ENCODE data around the gene TNIP2. TPM values are rescaled to one million over a fixed set of nuclear protein-coding genes. Genes with fewer than 3 reads are reported as not detected.
A peak's percentile ranks its signal among the peaks of the same experiment; 100 is the strongest.
"Not testable (repeated sequence)": the region's sequence is repeated elsewhere in the genome, so short reads cannot be mapped to it uniquely, and the experiment has no call there.

TNIP2 gene
- total RNA-seq, 2 donors from 2014 or later = 72.3 to 85.8 TPM

- Mint-ChIP-seq H3K4me3 (no peak overlapping the region), H3K27ac (no peak overlapping the region), H3K27me3 (ENCODE audit: low read depth) (no peaks in the 10 kb centered on the region), H3K4me1 (ENCODE audit: low read depth) (peaks cover 22% of the 10 kb centered on the region), H3K36me3 (ENCODE audit: insufficient read depth in 2 of 2) (peaks cover 11 to 27% of the 10 kb centered on the region in 2 donors), H3K9me3 (peaks cover 0 to 3% of the 10 kb centered on the region in 2 donors)
- DNase-seq (no peak), ATAC-seq (replicated peaks in 1 of 2) (no peak)
Measured at GRCh38 chr4:2741626-2742025, 14.5 kb downstream of the TNIP2 start.

DNA sequence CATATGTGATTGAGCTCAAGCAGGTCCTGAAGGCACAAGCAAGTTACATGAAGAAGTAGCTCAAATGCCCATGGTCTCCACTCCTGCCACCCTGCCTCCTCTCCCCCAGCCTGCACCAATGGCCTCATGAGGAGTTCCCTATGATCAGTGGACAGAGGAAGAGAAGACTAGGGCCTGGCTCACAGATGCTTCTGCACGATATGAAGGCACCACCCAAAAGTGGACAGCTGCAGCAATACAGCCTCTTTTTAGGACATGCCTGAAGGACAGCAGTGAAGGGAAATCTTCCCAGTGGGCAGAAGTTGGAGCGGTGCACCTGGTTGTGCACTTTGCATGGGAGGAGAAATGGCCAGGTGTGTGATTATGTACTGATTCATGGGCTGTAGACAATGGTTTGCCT is 17.8 kb downstream of the TNIP2 start:
- not testable (repeated sequence) for DNase-seq; H3K4me1 Mint-ChIP-seq (ENCODE audit: low read depth); ATAC-seq (replicated peaks in 1 of 2); H3K9me3 Mint-ChIP-seq; H3K27me3 Mint-ChIP-seq (ENCODE audit: low read depth); H3K4me3 Mint-ChIP-seq
- peak overlapping the region; percentile 38 for H3K27ac Mint-ChIP-seq
- H3K36me3 Mint-ChIP-seq (ENCODE audit: insufficient read depth in 2 of 2) = peaks cover 10 to 30% of the 10 kb centered on the region in 2 donors

- DNase-seq (no peak), ATAC-seq (replicated peaks in 1 of 2) (no peak)
- Mint-ChIP-seq H3K27me3 (ENCODE audit: low read depth) (no peaks in the 10 kb centered on the region), H3K9me3 (peaks cover 3 to 5% of the 10 kb centered on the region in 2 donors), H3K4me1 (ENCODE audit: low read depth) (no peaks in the 10 kb centered on the region), H3K36me3 (ENCODE audit: insufficient read depth in 2 of 2) (peaks cover 14 to 30% of the 10 kb centered on the region in 2 donors), H3K4me3 (no peak overlapping the region), H3K27ac (no peak overlapping the region)
Measured at GRCh38 chr4:2735869-2736268, 20.3 kb downstream of the TNIP2 start.

- Mint-ChIP-seq H3K27ac (no peak overlapping the region), H3K9me3 (peaks cover 3 to 5% of the 10 kb centered on the region in 2 donors), H3K27me3 (ENCODE audit: low read depth) (no peaks in the 10 kb centered on the region), H3K36me3 (ENCODE audit: insufficient read depth in 2 of 2) (peaks cover 13 to 30% of the 10 kb centered on the region in 2 donors), H3K4me1 (ENCODE audit: low read depth) (no peaks in the 10 kb centered on the region), H3K4me3 (no peak overlapping the region)
- DNase-seq = no peak
- no peak for ATAC-seq (replicated peaks in 1 of 2)
Measured at GRCh38 chr4:2734612-2735011, 21.5 kb downstream of the TNIP2 start.

GRCh38 chr4:2733844-2734574 is 22.1 kb downstream of the TNIP2 start:
- Mint-ChIP-seq H3K4me3 (no peak overlapping the region), H3K27ac (peak overlapping the region; percentile 26), H3K27me3 (ENCODE audit: low read depth) (no peaks in the 10 kb centered on the region), H3K36me3 (ENCODE audit: insufficient read depth in 2 of 2) (peaks cover 15 to 30% of the 10 kb centered on the region in 2 donors), H3K9me3 (peaks cover 3 to 5% of the 10 kb centered on the region in 2 donors), H3K4me1 (ENCODE audit: low read depth) (no peaks in the 10 kb centered on the region)
- DNase-seq (no peak), ATAC-seq (replicated peaks in 1 of 2) (no peak)

DNA sequence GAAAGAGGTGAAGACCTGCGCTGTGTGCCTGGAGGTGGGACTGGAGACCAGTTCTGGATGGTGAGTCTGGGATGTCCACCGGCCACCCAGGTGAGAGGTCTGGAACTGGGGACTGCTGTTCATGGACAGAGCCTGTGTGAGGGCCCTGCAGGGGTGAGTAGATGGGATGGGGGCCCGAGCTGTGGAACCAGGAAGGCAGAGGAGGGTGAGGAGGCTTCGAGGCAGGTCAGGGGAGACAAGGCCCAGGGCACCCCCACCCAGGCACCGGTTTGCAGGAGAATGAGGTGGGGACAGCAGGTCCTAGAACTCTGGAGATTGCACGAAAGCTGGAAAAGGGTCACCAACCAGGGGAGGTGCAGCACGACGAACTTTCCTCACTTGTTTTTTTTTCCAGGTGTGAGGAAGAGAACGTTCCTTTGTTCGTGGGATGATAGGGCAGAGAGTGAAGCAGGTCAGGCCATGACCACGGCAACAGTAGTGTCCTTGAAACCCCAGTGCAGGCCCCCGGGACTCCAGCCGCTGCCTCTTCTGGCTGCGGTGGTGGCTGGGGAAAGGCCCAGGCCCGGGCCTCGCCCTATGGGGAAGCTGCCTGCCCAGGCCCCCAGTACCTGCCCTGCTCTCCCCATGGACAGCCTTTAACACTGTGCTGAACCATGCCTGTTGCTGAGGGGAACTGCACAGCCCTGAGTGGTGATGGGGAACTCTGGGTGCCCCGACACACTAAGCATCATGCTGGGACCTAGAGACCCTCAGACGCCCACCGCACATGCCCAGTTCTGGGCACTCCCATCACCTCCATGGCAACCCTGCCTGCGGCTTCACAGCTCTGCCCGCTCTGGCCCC is 22.9 kb downstream of the TNIP2 start:
- ATAC-seq (replicated peaks in 1 of 2) (peak in 1 of 2 donors; percentile 27), DNase-seq (no peak)
- Mint-ChIP-seq H3K27ac (peak overlapping the region; percentile 26), H3K9me3 (peaks cover 2 to 3% of the 10 kb centered on the region in 2 donors), H3K36me3 (ENCODE audit: insufficient read depth in 2 of 2) (peaks cover 15 to 30% of the 10 kb centered on the region in 2 donors), H3K27me3 (ENCODE audit: low read depth) (no peaks in the 10 kb centered on the region), H3K4me1 (ENCODE audit: low read depth) (no peaks in the 10 kb centered on the region), H3K4me3 (no peak overlapping the region)

DNA sequence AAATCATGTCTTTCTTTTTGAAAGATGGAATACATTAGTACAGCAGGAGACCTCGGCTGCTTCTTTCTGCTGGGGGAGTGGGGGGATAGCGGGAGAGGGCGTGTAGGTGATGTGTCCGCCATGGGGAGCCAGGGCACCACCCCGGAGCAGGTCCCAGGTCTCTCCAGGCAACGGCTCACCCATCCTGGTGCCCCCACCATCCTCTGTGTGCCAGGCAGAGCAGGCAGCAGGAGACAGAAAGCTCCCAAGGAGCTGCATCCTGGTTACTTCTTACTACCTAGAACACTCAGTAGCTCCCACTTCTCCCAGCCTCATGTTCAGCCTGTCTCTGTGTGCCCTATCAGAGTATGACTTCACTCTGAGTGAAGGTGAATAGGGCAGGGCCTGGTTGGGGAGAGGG is 23.6 kb downstream of the TNIP2 start:
- ATAC-seq (replicated peaks in 1 of 2) = peak in 1 of 2 donors; percentile 22
- peaks cover 2 to 3% of the 10 kb centered on the region in 2 donors for H3K9me3 Mint-ChIP-seq
- no peak for DNase-seq
- H3K4me3 Mint-ChIP-seq = no peak overlapping the region
- H3K4me1 Mint-ChIP-seq (ENCODE audit: low read depth) = no peaks in the 10 kb centered on the region
- peaks cover 15 to 30% of the 10 kb centered on the region in 2 donors for H3K36me3 Mint-ChIP-seq (ENCODE audit: insufficient read depth in 2 of 2)
- no peak overlapping the region for H3K27ac Mint-ChIP-seq
- H3K27me3 Mint-ChIP-seq (ENCODE audit: low read depth) = no peaks in the 10 kb centered on the region

DNA sequence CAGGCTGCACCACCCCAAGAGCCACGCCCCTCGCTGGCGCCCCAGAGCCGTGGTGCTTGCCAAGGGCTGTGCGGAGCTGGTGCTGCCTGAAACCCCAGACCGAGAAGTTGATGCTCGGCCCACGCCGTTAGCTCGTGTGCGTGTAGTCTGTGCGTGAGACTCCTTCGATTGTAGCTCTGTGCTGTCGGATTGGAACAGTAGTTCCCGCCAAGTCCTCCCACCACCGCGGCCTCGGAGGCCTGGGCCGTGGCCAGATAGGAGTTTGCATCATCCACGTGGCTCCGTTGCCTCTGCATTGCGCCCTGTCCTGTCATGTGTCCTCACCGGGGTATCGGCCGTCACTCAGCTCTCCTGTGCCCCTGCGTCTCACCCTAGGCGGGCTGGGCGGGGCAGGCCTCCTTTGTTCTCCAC is 24.2 kb downstream of the TNIP2 start:
- DNase-seq (no peak), ATAC-seq (replicated peaks in 1 of 2) (no peak)
- Mint-ChIP-seq H3K4me3 (no peak overlapping the region), H3K9me3 (peaks cover 2 to 3% of the 10 kb centered on the region in 2 donors), H3K4me1 (ENCODE audit: low read depth) (no peaks in the 10 kb centered on the region), H3K27me3 (ENCODE audit: low read depth) (no peaks in the 10 kb centered on the region), H3K27ac (no peak overlapping the region), H3K36me3 (ENCODE audit: insufficient read depth in 2 of 2) (peaks cover 15 to 30% of the 10 kb centered on the region in 2 donors)

- H3K27ac Mint-ChIP-seq = no peak overlapping the region
- H3K4me3 Mint-ChIP-seq = no peak overlapping the region
- H3K27me3 Mint-ChIP-seq (ENCODE audit: low read depth) = no peaks in the 10 kb centered on the region
- H3K9me3 Mint-ChIP-seq = peaks cover 0 to under 1% of the 10 kb centered on the region in 2 donors
- no peak for DNase-seq
- H3K36me3 Mint-ChIP-seq (ENCODE audit: insufficient read depth in 2 of 2) = peaks cover 10 to 16% of the 10 kb centered on the region in 2 donors
- H3K4me1 Mint-ChIP-seq (ENCODE audit: low read depth) = peaks cover under 1% of the 10 kb centered on the region
- no peak for ATAC-seq (replicated peaks in 1 of 2)
Measured at GRCh38 chr4:2729533-2729875, 26.6 kb downstream of the TNIP2 start.

DNA sequence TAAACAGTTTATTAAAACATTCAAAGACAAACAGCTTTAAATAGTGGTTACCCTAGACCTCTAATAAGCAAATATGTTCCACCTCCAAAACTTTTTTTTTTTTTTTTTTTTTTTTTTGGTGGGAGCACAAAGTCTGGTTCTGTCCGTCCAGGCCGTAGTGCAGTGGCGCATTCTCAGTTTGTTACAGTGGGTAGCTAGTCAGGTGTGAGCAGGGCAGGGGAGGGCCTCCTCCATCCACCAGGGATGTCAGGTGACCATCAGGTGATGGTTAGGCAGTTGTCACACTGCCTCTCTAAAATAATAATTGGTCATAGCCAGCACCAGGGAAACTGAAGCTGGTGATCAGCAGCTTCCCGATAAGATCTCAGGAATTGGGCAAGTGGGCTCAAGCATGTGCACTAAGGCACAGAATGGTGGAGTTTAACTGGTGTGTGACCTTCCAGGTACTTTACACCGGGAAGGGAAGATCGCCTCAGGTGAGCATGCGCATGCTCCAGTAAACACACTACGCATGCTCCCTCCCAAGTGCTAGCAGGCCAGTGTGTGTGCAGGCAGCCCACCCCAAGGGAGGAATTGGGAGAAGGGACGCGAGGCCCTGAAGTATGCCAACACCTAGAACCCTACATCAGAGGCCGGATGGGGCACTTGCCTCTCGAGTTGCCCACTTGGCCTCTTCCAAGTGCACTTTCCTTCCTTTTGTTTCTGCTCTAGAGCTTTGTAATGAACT is 27.2 kb downstream of the TNIP2 start:
- no peaks in the 10 kb centered on the region for H3K9me3 Mint-ChIP-seq
- peaks cover 6% of the 10 kb centered on the region for H3K4me1 Mint-ChIP-seq (ENCODE audit: low read depth)
- peaks cover 8 to 13% of the 10 kb centered on the region in 2 donors for H3K36me3 Mint-ChIP-seq (ENCODE audit: insufficient read depth in 2 of 2)
- H3K27ac Mint-ChIP-seq = no peak overlapping the region
- no peak overlapping the region for H3K4me3 Mint-ChIP-seq
- DNase-seq (no peak), ATAC-seq (replicated peaks in 1 of 2) (no peak)
- H3K27me3 Mint-ChIP-seq (ENCODE audit: low read depth) = no peaks in the 10 kb centered on the region

- DNase-seq = no peak
- no peak for ATAC-seq (replicated peaks in 1 of 2)
- Mint-ChIP-seq H3K4me3 (no peak overlapping the region), H3K27me3 (ENCODE audit: low read depth) (no peaks in the 10 kb centered on the region), H3K36me3 (ENCODE audit: insufficient read depth in 2 of 2) (peaks cover 8 to 11% of the 10 kb centered on the region in 2 donors), H3K27ac (no peak overlapping the region), H3K9me3 (no peaks in the 10 kb centered on the region), H3K4me1 (ENCODE audit: low read depth) (peaks cover 11% of the 10 kb centered on the region)
Measured at GRCh38 chr4:2728221-2728620, 27.9 kb downstream of the TNIP2 start.

DNA sequence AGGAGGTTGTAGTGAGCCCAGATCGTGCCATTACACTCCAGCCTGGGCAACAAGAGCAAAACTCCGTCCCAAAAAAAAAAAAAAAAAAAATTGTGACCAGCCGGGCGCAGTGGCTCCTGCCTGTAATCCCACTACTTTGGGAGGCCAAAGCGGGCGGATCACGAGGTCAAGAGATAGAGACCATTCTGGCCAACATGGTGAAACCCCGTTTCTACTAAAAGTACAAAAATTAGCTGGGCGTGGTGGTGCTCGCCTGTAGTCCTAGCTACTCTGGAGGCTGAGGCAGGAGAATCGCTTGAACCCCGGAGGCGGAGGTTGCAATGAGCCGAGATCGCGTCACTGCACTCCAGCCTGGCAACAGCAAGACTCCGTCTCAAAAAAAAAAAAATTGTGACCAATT is 29.3 kb downstream of the TNIP2 start:
- H3K36me3 Mint-ChIP-seq (ENCODE audit: insufficient read depth in 2 of 2); H3K9me3 Mint-ChIP-seq; H3K27ac Mint-ChIP-seq; ATAC-seq (replicated peaks in 1 of 2); H3K27me3 Mint-ChIP-seq (ENCODE audit: low read depth); DNase-seq; H3K4me3 Mint-ChIP-seq: not testable (repeated sequence)
- H3K4me1 Mint-ChIP-seq (ENCODE audit: low read depth) = peaks cover 18% of the 10 kb centered on the region

GRCh38 chr4:2725380-2725779 is 30.8 kb downstream of the TNIP2 start:
- H3K27me3 Mint-ChIP-seq (ENCODE audit: low read depth) = no peaks in the 10 kb centered on the region
- no peaks in the 10 kb centered on the region for H3K9me3 Mint-ChIP-seq
- no peak overlapping the region for H3K4me3 Mint-ChIP-seq
- peaks cover 5% of the 10 kb centered on the region in 2 donors for H3K36me3 Mint-ChIP-seq (ENCODE audit: insufficient read depth in 2 of 2)
- DNase-seq = no peak
- H3K27ac Mint-ChIP-seq = no peak overlapping the region
- peak; percentile 49 to 73 for ATAC-seq (replicated peaks in 1 of 2)
- peaks cover 18% of the 10 kb centered on the region for H3K4me1 Mint-ChIP-seq (ENCODE audit: low read depth)
